ENCODE measurements around the gene MKNK2.

MKNK2 gene

DNA sequence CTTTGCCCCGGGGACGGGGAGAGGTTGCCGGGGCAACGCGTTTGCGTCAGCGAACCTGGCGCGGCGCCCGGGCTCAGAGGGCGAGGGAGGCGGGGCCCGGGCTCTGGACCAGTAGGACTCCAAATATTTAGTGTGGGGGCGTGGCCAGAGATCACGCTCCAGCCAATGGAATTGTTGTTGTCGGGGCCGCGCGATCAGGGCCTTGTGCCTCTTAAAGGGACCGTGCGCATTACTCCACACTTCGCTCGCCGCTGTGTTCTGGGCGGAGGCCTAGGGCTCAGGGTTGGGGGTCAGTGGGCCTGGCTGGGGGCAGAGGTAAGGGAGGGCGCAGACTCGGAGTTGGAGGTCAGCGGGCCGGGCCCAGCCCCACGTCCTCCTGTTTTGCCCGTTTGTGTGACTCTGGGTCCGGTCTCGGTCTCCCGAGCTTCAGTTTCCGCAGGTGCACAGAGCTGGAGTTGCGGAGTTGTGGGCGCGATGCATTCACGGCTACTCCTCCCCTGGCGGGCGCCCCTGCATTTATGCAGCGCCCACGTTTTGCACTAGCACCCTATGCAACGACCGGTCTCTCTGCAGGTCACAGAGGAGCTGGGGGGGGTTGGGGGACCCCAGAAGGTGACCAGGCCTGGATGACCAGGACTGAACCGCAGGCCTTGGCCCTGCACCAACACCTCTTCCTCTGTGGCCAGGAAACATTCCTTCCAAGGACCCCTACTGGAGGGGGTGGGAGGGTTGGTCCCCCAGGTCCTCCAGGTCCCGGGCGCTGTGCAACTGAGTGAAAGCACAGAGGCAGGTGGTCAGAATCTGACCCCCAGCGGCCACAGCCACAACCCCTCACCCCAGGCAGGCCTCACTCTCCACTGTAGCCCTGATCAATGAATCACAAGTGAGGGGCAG is 10.7 kb upstream of the MKNK2 start:
- peak; percentile 99 for DNase-seq (ENCODE audit: low spot score)
- TF ChIP-seq, protein P1, sequence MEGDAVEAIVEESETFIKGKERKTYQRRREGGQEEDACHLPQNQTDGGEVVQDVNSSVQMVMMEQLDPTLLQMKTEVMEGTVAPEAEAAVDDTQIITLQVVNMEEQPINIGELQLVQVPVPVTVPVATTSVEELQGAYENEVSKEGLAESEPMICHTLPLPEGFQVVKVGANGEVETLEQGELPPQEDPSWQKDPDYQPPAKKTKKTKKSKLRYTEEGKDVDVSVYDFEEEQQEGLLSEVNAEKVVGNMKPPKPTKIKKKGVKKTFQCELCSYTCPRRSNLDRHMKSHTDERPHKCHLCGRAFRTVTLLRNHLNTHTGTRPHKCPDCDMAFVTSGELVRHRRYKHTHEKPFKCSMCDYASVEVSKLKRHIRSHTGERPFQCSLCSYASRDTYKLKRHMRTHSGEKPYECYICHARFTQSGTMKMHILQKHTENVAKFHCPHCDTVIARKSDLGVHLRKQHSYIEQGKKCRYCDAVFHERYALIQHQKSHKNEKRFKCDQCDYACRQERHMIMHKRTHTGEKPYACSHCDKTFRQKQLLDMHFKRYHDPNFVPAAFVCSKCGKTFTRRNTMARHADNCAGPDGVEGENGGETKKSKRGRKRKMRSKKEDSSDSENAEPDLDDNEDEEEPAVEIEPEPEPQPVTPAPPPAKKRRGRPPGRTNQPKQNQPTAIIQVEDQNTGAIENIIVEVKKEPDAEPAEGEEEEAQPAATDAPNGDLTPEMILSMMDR (IDR thresholded peaks at IDR 0.05; ENCODE audit: borderline replicate concordance, control extremely low read depth, extremely low read depth, insufficient read depth, missing control alignments), result no peak
- in situ Hi-C loops (cut with MboI; ENCODE audit: low sequenced_read_pairs, unreplicated experiment), result no loop called here

DNA sequence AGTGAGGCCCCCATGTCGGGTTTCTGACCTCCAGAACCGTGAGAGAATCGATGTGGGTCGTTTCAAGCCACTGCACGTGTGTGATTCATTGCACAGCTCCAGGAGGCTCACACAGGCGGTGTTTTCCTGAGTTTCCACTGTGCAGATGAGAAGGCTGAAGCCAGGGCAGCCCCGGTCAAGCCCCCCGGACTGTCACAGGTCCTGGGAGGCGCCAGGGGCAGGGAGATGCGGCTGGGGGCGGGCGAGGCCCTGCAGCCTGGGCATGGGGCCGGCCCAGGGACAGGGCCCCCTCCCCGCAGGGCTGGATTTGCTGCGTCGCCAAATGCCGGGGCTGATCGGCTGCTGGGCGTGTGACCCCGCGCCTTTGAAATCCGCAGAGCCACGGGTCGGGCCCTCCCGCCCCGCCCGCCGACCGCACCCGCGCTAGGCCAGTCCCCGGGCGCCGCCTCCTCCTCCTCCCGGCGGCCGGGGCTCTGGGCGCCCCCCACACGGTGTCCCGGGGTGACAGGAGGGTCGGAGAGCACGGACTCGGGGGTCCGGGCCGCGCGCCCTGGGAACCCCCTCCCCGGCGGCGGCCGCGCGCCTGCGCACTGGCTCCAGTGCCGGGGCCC is 9.9 kb upstream of the MKNK2 start:
- DNase-seq (ENCODE audit: low spot score), result no peak
- TF ChIP-seq, protein P1 (IDR thresholded peaks at IDR 0.05; ENCODE audit: borderline replicate concordance, control extremely low read depth, extremely low read depth, insufficient read depth, missing control alignments), result no peak
- in situ Hi-C loops (cut with MboI; ENCODE audit: low sequenced_read_pairs, unreplicated experiment), result no loop called here

DNA sequence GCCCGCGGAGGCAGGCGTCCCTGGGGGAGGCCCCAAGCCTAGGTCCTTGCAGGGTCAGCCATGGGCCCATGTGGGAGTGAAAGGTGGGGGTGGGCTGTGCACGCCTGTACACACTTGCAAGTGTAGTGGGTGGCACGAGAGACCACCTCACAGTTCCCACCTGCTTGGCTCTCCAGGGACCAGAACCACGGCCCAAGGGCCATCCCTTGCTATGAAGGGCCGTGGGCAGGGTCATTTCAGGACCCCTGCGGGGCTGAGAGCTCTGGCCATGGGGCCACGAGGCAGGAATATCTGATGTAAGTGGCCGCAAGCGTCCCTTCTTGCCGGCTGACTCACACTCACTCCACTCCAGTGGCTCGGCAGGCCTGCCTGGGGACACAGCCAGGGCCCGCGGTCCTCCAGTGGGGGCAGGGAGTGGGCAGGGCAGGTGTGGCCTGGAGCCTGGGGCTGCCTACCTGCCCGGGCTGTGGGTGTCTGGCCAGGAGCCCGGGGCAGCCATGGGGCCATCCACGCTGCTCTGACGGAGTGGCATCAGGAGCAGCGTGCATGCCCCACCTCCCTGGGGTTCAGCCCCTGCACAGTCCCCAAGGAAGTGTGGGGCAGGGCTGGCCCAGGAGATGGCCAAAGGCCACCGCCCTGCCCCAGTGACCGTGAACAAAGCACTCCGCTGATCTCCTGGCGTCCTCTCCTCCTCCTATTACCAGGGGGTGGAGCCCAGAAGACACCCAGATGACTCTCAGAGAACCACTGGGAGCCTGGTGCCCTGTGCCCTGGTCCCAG is 8.6 kb upstream of the MKNK2 start:
- no peak for DNase-seq (ENCODE audit: low spot score)
- TF ChIP-seq, protein P1 (IDR thresholded peaks at IDR 0.05; ENCODE audit: borderline replicate concordance, control extremely low read depth, extremely low read depth, insufficient read depth, missing control alignments), result no peak
- in situ Hi-C loops (cut with MboI; ENCODE audit: low sequenced_read_pairs, unreplicated experiment), result no loop called here

DNA sequence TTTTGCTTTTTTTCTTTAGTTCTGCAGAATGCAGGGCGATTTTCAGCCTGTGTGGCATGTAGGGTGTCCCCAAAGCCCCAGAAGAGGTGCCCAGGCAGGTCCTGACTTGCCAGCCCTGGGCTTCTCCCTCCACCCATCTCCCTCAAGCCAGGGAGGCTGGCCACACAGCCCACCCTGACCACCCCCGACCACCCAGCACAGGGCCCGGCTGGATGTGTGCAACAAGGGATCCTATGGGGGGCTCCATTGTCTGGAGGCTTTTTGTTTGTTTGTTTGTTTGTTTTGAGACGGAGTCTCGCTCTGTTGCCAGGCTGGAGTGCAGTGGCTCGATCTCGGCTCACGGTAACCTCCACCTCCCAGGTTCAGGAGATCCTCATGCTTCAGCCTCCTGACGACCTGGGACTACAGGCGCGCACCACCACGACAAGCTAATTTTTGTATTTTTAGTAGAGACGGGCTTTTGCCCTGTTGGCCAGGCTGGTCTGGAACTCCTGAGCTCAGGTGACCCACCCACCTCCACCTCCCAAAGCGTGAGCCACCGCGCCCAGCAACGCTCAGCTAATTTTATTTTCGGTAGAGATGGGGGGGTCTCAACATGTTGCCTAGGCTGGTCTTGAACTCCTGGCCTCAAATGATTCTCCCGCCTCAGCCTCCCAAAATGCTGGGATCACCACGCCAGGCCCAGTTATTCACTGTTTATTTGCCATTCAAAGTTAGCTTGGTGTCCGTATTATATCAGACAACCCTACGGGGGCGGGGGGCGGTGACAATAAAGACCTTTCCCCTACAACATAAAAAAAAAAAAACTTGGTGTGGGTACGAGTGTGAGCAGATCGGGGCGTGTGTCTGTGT is 7.8 kb upstream of the MKNK2 start:
- TF ChIP-seq, protein P1 (IDR thresholded peaks at IDR 0.05; ENCODE audit: borderline replicate concordance, control extremely low read depth, extremely low read depth, insufficient read depth, missing control alignments), result no peak
- no peak for DNase-seq (ENCODE audit: low spot score)
- in situ Hi-C loops (cut with MboI; ENCODE audit: low sequenced_read_pairs, unreplicated experiment), result no loop called here

DNA sequence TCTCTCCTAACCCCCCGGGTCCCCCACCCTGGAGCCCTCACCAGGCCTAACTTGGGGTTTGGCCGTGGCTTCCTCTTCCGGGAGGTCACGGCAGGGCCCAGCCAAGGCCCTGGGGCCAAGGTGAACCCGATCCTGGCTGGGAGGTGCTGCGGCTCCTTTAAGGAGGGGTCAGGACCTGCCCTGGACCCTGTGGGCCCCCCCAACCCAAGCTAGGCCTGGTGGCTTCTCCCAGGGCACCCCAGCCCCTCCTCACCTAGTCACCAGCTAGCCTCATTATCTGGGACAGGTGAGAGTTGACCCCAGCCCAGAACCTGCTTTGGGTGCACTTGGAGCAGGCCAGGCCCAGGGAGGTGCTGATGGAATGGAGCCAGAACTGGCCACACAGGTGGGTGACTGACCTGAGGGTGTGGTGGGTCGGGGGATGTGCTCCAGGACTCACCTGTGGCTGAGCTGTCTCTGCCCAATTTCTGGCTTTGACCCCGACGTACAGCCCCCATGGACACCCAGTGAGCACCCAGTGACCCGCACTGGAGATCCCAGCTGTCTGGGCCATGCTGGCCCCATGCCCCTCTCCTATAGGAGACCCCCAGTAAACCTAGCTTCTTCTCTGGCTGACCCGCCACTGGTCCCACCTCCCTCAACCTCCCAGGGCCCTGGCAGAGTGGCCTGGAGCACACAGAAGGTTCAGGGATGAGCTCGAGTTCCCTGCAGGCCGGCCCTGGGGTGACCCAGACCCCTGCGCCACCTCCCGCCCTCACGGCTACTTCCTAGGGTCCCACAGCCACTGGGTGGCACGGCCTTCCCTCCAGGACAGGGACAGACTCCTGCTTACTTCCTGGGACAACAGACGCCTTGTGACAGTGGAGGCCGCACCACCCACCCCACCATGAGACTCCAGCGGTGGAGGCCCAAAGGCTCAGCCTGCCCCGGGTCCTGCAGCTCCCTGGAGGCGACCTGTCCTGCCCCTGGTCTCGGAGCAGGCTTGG is 6.7 kb upstream of the MKNK2 start:
- in situ Hi-C loops (cut with MboI; ENCODE audit: low sequenced_read_pairs, unreplicated experiment), result no loop called here
- TF ChIP-seq, protein P1 (IDR thresholded peaks at IDR 0.05; ENCODE audit: borderline replicate concordance, control extremely low read depth, extremely low read depth, insufficient read depth, missing control alignments), result no peak

More for the DNA sequence above, 6.7 kb upstream of the MKNK2 start:
- DNase-seq (ENCODE audit: low spot score), result no peak
